Heart left ventricle (tissue), 13 donors: Measurements from ENCODE around the gene SSBP2.

ENCODE experiments used
- CTCF ChIP-seq, 12 donors: fragments of 200-600 bp; sonication (generic) in 4 of 12; IDR thresholded peaks; one replicate each; pipeline versions ENCODE4 v1.5.0 to v1.8.0; 2018 to 2022; ENCODE audit warnings: antibody characterized with exemption in 12 of 12, mild to moderate bottlenecking in 5 of 12
- POLR2A ChIP-seq, 2 donors: fragments of 450-650 bp; IDR thresholded peaks; one replicate each; pipeline ENCODE4 v1.6.1; 2017; ENCODE audit warnings: antibody characterized with exemption in 2 of 2, mild to moderate bottlenecking in 2 of 2, moderate library complexity in 2 of 2
- donor health status: ischemic (EF 13 %, LVEDD 7.1; RV severe dilation, severe dysfunction).
- donor health status: DM: no; HTN: yes; CAD: no.
- donor health status: DM: no; HTN: no; CAD: no.
- donor health status: ischemic (EF 25% LVEDD 6.9; RV normal size, moderate dysfunction).
- donor health status: ischemic (EF 25% LVEDD 5.7; RV mildly dilated, moderate dysfunction).
- donor health status: ischemic (EF 35%, LVEDD 5.7; RV mildly dilated, moderate dysfunction).
- donor health status: nonischemic (EF 11% LVEDD 7.7; RV severe dilation, severe dysfunction).
- donor health status: DM: yes; HTN: yes; CAD: no.
- donor health status: PGD.
- donor health status: ischemic (EF 29% LVEDD 5.4; RV normal size, mild dysfunction).
- donor health status: nonischemic (EF 23%, LVEDD 6.1; RV moderate dilation, normal function).

GRCh38 chr5:81530919-81531318, 220.0 kb downstream of the SSBP2 start:
- no peak for TF ChIP-seq CTCF (IDR thresholded peaks at IDR 0.05)
- TF ChIP-seq POLR2A (IDR thresholded peaks at IDR 0.05): no peak
